OCI-LY3 (cell line): ENCODE data around the gene NOTCH3.

Source experiments
- EZH2phosphoT487 ChIP-seq: fragments of 200-600 bp; shearing (Covaris generic); IDR thresholded peaks from 2 replicates; pipeline ENCODE4 v1.6.1; 2018; ENCODE audit warnings: antibody characterized with exemption, mixed run types, low read depth
- TF ChIP-seq, protein P1 (sequence below): fragments of 200-600, 300-600 bp; sonication (generic); IDR thresholded peaks from 2 replicates; pipeline ENCODE4 v1.5.1; 2014; ENCODE audit warnings: antibody characterized with exemption, low read length, low read depth

- TF ChIP-seq, protein P1, sequence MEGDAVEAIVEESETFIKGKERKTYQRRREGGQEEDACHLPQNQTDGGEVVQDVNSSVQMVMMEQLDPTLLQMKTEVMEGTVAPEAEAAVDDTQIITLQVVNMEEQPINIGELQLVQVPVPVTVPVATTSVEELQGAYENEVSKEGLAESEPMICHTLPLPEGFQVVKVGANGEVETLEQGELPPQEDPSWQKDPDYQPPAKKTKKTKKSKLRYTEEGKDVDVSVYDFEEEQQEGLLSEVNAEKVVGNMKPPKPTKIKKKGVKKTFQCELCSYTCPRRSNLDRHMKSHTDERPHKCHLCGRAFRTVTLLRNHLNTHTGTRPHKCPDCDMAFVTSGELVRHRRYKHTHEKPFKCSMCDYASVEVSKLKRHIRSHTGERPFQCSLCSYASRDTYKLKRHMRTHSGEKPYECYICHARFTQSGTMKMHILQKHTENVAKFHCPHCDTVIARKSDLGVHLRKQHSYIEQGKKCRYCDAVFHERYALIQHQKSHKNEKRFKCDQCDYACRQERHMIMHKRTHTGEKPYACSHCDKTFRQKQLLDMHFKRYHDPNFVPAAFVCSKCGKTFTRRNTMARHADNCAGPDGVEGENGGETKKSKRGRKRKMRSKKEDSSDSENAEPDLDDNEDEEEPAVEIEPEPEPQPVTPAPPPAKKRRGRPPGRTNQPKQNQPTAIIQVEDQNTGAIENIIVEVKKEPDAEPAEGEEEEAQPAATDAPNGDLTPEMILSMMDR = no peak
- no peak for TF ChIP-seq EZH2phosphoT487
Observed at GRCh38 chr19:15120135-15121026, 80.4 kb downstream of the NOTCH3 start.
